Calu3 (cell line): ENCODE measurements around the gene TFAP2E. TPM values are rescaled to one million over a fixed set of nuclear protein-coding genes. Genes with fewer than 3 reads are reported as not detected.

Source experiments
- BruUV-seq: library from RNA; stranded (reverse); fragments of 400-500 nt; replicated peaks from 2 replicates; lab custom pipeline; 2021; lab: Mats Ljungman, UMichigan
- CTCF ChIA-PET: fragments of 300-600 bp; sonication (Branson Sonifier 250); formaldehyde crosslinking; loops from one replicate; lab custom pipeline; 2022; ENCODE audit warnings: antibody characterized with exemption; lab: Charles Lee
- DNase-seq: peaks from one replicate; pipeline ENCODE4 v3.0.0; 2022
- H3K27ac Mint-ChIP-seq: one replicate; pipeline ENCODE4 v1.8.0; 2022; ENCODE audit warnings: mixed read lengths; ENCODE audit not compliant: unreplicated experiment
- H3K27me3 Mint-ChIP-seq: one replicate; pipeline ENCODE4 v1.8.0; 2022; ENCODE audit warnings: mixed read lengths; ENCODE audit not compliant: unreplicated experiment
- H3K36me3 Mint-ChIP-seq: one replicate; pipeline ENCODE4 v1.8.0; 2022; ENCODE audit warnings: mild to moderate bottlenecking, moderate library complexity, mixed read lengths; ENCODE audit not compliant: insufficient read depth, unreplicated experiment
- H3K4me1 Mint-ChIP-seq: one replicate; pipeline ENCODE4 v1.8.0; 2022; ENCODE audit warnings: mild to moderate bottlenecking, low read depth, mixed read lengths; ENCODE audit not compliant: unreplicated experiment
- H3K4me3 Mint-ChIP-seq: one replicate; pipeline ENCODE4 v1.8.0; 2022; ENCODE audit warnings: mild to moderate bottlenecking, low read depth, moderate library complexity, mixed read lengths; ENCODE audit not compliant: unreplicated experiment
- H3K9me3 Mint-ChIP-seq: one replicate; pipeline ENCODE4 v1.8.0; 2022; ENCODE audit warnings: low read depth, mixed read lengths; ENCODE audit not compliant: unreplicated experiment
- CTCF ChIP-seq: fragments of 200-600 bp; IDR thresholded peaks from one replicate; pipeline ENCODE4 v1.8.0; 2022; ENCODE audit warnings: antibody characterized with exemption; ENCODE audit not compliant: unreplicated experiment
- intact Hi-C: fragments of 100-400 bp; cut with micrococcal nuclease; formaldehyde crosslinking; loops from one replicate; pipeline ENCODE4 v1.10.0; 2022; ENCODE audit not compliant: unreplicated experiment
- total RNA-seq: library from RNA; stranded (reverse); gene quantifications from 2 replicates; pipeline ENCODE4 v1.2.3, GENCODE V29; 2022

Gene TFAP2E
- total RNA-seq, 1 experiment from 2014 or later = 0.26 TPM

GRCh38 chr1:35564037-35564883, 8.9 kb upstream of the TFAP2E start:
- peak; percentile 82 for DNase-seq
- H3K36me3 Mint-ChIP-seq = peaks cover 24% of the 10 kb centered on the region
- H3K4me3 Mint-ChIP-seq = no peak overlapping the region
- intact Hi-C loops = loop anchor here (1.0 kb wide), 1 partner anchor 113 kb away; no protein-coding TSS in a partner anchor
- H3K27ac Mint-ChIP-seq = no peak overlapping the region
- BruUV-seq = no TSS peak
- H3K4me1 Mint-ChIP-seq = peaks cover 1% of the 10 kb centered on the region
- CTCF ChIA-PET = interaction anchor here (0.6 to 2.1 kb wide), 8 partner anchors 8 to 191 kb away, joined by 3 to 63 read pairs (median 6); no protein-coding TSS in a partner anchor
- no peaks in the 10 kb centered on the region for H3K9me3 Mint-ChIP-seq
- peak; percentile 71 for TF ChIP-seq CTCF
- H3K27me3 Mint-ChIP-seq = no peaks in the 10 kb centered on the region

GRCh38 chr1:35564884-35565741, 8.0 kb upstream of the TFAP2E start:
- Mint-ChIP-seq H3K4me1 (peaks cover 10% of the 10 kb centered on the region), H3K9me3 (no peaks in the 10 kb centered on the region), H3K27me3 (peaks cover 4% of the 10 kb centered on the region), H3K36me3 (peaks cover 24% of the 10 kb centered on the region), H3K4me3 (no peak overlapping the region), H3K27ac (no peak overlapping the region)
- intact Hi-C loops = loop anchor here (1.0 kb wide), 1 partner anchor 114 kb away; no protein-coding TSS in a partner anchor
- no TSS peak for BruUV-seq
- DNase-seq = no peak
- TF ChIP-seq CTCF = no peak
- CTCF ChIA-PET = interaction anchor here (0.6 to 2.1 kb wide), 8 partner anchors 9 to 190 kb away, joined by 3 to 63 read pairs (median 6); no protein-coding TSS in a partner anchor

GRCh38 chr1:35565742-35566133, 7.4 kb upstream of the TFAP2E start:
- CTCF ChIA-PET = interaction anchor here (0.6 to 2.1 kb wide), 3 partner anchors 115 to 215 kb away, joined by 4 to 63 read pairs (median 9); no protein-coding TSS in a partner anchor
- peaks cover 24% of the 10 kb centered on the region for H3K36me3 Mint-ChIP-seq
- no peak for DNase-seq
- peaks cover 16% of the 10 kb centered on the region for H3K4me1 Mint-ChIP-seq
- TF ChIP-seq CTCF = no peak
- intact Hi-C loops = no loop called here
- H3K4me3 Mint-ChIP-seq = no peak overlapping the region
- H3K27ac Mint-ChIP-seq = no peak overlapping the region
- H3K27me3 Mint-ChIP-seq = peaks cover 10% of the 10 kb centered on the region
- H3K9me3 Mint-ChIP-seq = no peaks in the 10 kb centered on the region
- BruUV-seq = no TSS peak

- Mint-ChIP-seq H3K4me1 (peaks cover 17% of the 10 kb centered on the region), H3K27me3 (peaks cover 33% of the 10 kb centered on the region), H3K9me3 (no peaks in the 10 kb centered on the region), H3K27ac (no peak overlapping the region), H3K4me3 (no peak overlapping the region), H3K36me3 (peaks cover 17% of the 10 kb centered on the region)
- CTCF ChIA-PET = interaction anchor here (1.6 to 2.7 kb wide), 2 partner anchors 11 to 147 kb away, joined by 3 to 32 read pairs; partner anchors contain the start of gene KIAA0319L
- intact Hi-C loops = no loop called here
- TF ChIP-seq CTCF = no peak
- BruUV-seq = no TSS peak
- DNase-seq = no peak
Measured at GRCh38 chr1:35567947-35568558, 5.1 kb upstream of the TFAP2E start.
